SH-SY5Y (cell line): ENCODE measurements around the gene SLC24A3.

Experiments used
- GATA2 ChIP-seq: IDR thresholded peaks from 2 replicates; pipeline ENCODE4 v1.6.1; 2011; ENCODE audit warnings: mild to moderate bottlenecking, low read depth, low read length
- GATA3 ChIP-seq: IDR thresholded peaks from 2 replicates; pipeline ENCODE4 v1.6.1; 2011; ENCODE audit warnings: low read depth, mild to moderate bottlenecking, low read length, moderate library complexity

The SLC24A3 gene

GRCh38 chr20:19295076-19295475, 82.6 kb downstream of the SLC24A3 start:
- TF ChIP-seq GATA2 (no peak), GATA3 (no peak)

GRCh38 chr20:19298652-19299051, 86.2 kb downstream of the SLC24A3 start:
- TF ChIP-seq GATA2 (no peak), GATA3 (no peak)

GRCh38 chr20:19300395-19300794, 88.0 kb downstream of the SLC24A3 start:
- TF ChIP-seq GATA3 (no peak), GATA2 (no peak)

- no peak for TF ChIP-seq GATA2
- TF ChIP-seq GATA3 = no peak
Measured at GRCh38 chr20:19301142-19301541, 88.7 kb downstream of the SLC24A3 start.

GRCh38 chr20:19301843-19302242, 89.4 kb downstream of the SLC24A3 start:
- TF ChIP-seq GATA3 = no peak
- no peak for TF ChIP-seq GATA2

GRCh38 chr20:19302714-19303113, 90.3 kb downstream of the SLC24A3 start:
- TF ChIP-seq GATA3 = no peak
- TF ChIP-seq GATA2 = no peak

GRCh38 chr20:19304389-19304788, 91.9 kb downstream of the SLC24A3 start:
- TF ChIP-seq GATA2 = no peak
- TF ChIP-seq GATA3 = no peak

GRCh38 chr20:19304886-19305415, 92.5 kb downstream of the SLC24A3 start:
- no peak for TF ChIP-seq GATA3
- no peak for TF ChIP-seq GATA2

- TF ChIP-seq GATA3 (no peak), GATA2 (no peak)
Measured at GRCh38 chr20:19308146-19308545, 95.7 kb downstream of the SLC24A3 start.

- TF ChIP-seq GATA3 (no peak), GATA2 (no peak)
Measured at GRCh38 chr20:19310541-19310940, 98.1 kb downstream of the SLC24A3 start.

GRCh38 chr20:19313342-19314069, 101.1 kb downstream of the SLC24A3 start:
- TF ChIP-seq GATA3 = no peak

GRCh38 chr20:19314621-19315020, 102.2 kb downstream of the SLC24A3 start:
- no peak for TF ChIP-seq GATA2
- TF ChIP-seq GATA3 = no peak

- TF ChIP-seq GATA3 (no peak), GATA2 (no peak)
Measured at GRCh38 chr20:19317237-19318069, 105.0 kb downstream of the SLC24A3 start.

- no peak for TF ChIP-seq GATA3
- TF ChIP-seq GATA2 = no peak
Measured at GRCh38 chr20:19318610-19319009, 106.2 kb downstream of the SLC24A3 start.

GRCh38 chr20:19320005-19320404, 107.6 kb downstream of the SLC24A3 start:
- TF ChIP-seq GATA3 (no peak), GATA2 (no peak)
